ENCODE data around the gene SMPD1. TPM values are rescaled to one million over a fixed set of nuclear protein-coding genes. Genes with fewer than 3 reads are reported as not detected.

Gene SMPD1
- total RNA-seq, 1 donor from 2014 or later, result 62.0 TPM

DNA sequence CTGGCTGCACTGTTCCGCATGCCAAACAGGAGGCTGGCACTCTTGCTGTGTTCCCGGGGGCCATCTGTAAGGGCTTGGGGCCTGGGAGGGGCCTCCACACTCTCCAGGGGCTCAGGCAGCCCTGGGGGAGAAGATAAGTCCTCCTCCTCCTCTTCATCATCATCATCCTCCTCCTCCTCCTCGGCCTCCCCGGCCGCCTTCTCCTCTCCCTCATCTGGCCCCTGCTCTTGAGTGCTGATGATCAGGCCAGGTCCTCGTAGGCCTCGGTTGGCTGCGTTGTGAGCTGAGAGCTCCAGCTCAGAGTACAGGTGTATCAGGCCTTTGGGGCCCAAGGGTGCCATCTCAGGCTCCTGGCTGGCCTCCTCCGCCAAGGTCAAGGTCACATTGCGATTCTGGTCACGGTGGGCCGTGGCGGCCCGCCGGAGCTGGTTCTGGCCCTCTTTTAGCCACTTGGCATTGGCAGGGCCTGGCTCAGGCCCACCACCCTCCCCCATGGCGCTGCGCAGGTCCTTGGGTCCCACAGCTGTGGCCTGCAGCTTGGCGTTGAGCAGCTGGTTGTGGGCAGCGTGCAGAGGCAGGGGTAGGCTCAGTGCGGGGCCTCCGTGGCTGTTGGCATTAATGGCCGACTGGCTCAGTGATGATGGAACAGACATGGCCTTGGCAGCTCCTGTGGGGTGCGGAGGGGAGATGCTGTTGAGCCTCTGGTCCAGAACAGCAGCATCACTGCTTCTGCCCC lies 20.6 kb downstream of the SMPD1 start:
- DNase-seq (ENCODE audit: low spot score) (no peak), ATAC-seq (no peak)

GRCh38 chr11:6411594-6412031 lies 21.3 kb downstream of the SMPD1 start:
- ATAC-seq (no peak), DNase-seq (ENCODE audit: low spot score) (no peak)

DNA sequence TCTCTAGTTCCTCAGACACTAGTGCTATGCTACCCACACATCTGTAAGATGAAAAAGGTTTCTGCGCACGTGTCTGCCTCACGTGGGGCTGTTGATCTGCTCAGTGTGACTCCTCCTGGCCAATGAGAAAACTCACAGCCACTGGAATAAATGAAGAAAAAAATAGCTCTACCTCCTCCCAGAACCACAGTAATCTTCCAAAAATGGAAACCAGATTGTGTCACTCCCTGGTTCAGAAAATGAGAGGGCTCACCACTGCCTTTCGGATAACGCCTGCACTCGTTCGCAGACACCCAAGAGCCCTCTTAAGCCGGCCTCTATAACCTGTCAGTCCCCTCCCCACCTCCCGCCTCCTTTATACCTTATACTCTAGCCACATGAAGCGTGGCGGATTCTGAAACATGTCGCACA lies 23.5 kb downstream of the SMPD1 start:
- DNase-seq (ENCODE audit: low spot score), result no peak
- no peak for ATAC-seq

DNA sequence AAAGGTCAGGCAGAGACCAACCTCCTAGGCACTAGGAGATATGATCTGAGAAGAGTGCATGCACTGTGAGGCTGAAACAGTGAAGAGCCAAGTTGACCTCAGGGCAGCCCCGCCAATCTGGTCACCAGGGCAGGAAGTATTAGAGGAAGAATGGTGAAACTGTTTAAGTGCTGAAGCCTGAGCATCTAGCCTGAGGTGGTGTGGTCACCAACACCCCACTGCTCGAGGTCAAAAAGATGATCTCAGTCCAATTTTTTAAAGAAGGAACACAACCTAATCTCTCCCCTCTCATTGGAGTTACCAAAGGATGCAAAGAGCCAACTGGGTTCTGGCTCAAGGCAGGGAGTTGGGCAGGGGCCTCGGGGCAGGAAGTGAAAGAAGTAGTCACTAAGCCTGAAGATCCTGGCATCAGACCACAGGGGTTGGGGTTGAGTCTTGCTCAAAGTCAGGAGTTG lies 24.6 kb downstream of the SMPD1 start:
- ATAC-seq, result no peak
- DNase-seq (ENCODE audit: low spot score), result no peak

DNA sequence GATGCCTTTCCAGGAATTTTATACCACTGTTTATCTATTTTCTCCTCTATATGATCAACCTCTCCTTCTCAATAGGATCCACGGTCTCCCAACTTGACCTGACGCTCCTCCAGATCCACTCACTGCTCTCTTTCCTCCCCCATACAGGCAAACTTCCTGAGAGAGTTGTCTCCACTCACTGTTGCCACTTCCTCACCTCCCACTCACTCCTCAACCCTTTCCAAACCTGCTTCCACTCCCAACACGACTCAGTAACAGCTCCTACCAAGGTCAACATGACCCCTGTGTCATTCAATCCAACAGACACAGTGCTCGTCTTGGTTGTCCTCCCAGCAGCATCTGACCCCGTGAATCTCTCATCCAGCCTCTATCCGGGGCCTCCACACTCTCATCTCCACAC lies 25.5 kb downstream of the SMPD1 start:
- ATAC-seq (no peak), DNase-seq (ENCODE audit: low spot score) (no peak)

DNA sequence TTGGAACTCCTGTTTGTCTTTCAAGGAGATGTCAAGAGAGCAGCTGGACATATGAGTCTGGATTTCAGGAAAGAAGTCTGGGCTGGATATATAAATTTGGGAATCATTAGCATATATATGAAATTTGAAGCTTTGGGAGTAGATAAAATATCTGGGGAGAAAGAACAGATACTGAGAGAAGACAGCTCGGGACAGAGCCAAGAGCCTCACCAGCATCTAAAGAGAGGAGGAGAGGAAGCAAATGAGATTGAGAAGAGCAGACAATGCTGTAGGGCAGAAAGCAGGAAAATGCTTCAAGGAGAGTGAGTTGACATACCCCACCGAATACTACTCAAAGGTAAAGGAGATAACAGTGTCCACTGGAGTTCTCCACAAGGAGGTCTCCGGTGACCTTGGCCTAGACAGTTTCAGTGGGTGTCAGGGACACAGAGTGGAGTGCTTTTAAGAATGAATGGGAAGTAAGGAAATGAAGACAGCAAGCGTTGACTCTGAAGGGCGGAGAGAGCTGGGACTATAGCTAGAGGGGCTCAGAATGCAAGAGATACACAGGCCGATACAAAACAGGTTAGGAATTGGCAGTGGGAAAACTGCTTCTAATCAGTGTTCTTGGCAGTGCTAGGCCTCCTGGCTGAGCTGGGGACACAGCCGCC lies 27.8 kb downstream of the SMPD1 start:
- ATAC-seq (peak; percentile 10), DNase-seq (ENCODE audit: low spot score) (no peak)

DNA sequence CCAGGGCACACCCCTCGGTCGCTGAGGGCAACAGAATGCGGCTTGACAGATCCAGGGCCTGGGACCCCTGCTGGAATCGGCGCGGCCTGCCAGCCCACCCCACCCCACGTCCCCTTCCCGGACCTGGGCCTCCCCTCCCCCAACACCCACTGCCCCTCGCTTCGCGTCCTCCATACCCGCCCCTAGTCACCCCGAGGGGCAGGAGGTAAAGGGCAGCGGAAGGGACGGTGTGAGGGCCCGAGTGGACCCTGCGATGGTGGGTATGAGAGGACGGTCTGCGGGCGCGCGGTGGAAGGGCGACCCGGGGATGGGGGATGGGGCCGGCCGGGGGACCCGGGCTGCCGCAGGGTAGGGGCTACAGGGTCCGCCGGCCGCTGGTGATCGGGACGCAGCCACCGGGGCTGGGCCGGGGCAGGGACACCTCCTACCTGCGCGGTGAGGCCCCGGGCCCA lies 28.3 kb downstream of the SMPD1 start:
- no peak for DNase-seq (ENCODE audit: low spot score)
- no peak for ATAC-seq

- peak; percentile 91 for ATAC-seq
- peak; percentile 56 for DNase-seq (ENCODE audit: low spot score)
Measured at GRCh38 chr11:6419009-6419631, 28.8 kb downstream of the SMPD1 start, which contains the start of gene APBB1. APBB1 (minus strand) TSS chr11:6419094; CDS start chr11:6411347, 7,747 bp downstream.

DNA sequence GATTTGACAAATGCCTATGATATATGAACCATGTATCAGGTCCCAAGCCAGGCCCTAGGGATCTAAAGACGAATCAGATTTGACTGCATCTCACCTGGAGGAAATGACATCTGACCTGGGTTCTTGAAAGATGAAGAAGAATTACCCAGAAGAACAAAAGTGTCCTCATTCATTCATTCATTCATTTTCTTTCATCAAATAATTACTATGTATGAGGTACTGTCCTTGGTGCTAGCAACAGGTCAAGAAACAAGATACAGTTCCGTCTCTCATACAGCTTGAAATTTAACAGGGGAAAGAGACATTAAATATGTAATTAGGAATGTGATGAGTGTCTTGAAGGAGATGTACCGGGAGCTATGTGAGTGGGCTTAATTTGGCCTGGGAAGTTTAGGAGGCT lies 30.4 kb downstream of the SMPD1 start:
- DNase-seq (ENCODE audit: low spot score) (no peak), ATAC-seq (no peak)

DNA sequence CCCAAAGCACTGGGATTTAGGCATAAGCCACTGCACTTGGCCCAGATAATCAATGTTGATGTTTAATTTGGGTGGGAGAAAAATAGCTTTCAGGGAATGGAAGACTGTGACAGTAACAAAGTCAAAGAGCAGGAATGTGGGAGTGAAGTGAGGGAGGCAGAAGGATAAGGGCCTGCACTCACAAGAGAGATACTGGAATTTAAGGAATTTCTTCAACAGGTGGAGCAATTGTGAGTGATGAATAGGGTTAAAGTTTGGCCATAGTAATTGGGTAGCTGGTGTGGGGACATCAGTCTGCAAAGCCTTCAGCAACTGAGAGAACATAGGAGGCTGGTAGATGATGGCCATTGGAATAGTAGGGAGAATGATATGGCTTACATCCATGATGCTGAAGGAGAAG lies 37.2 kb downstream of the SMPD1 start:
- ATAC-seq (no peak), DNase-seq (ENCODE audit: low spot score) (no peak)

DNA sequence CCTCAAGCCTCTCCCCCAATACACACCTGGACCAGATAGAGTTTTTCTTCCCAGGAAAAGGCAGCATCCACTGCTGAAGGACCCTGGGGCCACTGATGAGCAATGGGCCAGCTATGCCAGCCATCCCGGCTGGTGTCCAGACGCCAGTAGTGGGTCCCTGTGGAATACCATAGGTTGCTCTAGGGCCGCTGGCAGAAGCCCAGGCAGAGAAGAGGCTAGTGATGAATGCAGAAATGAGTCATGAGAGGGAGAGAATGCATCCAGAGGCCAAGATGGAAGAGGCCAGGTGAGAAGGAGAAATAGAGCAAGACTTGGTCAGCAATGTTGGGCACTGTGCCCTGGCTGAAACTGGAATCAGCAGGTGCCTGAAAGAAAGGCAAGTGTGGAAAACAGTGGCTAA lies 41.6 kb downstream of the SMPD1 start:
- peak; percentile 4 for ATAC-seq
- DNase-seq (ENCODE audit: low spot score), result no peak

- ATAC-seq (peak; percentile 11), DNase-seq (ENCODE audit: low spot score) (no peak)
Measured at GRCh38 chr11:6433998-6434660, 43.9 kb downstream of the SMPD1 start.

DNA sequence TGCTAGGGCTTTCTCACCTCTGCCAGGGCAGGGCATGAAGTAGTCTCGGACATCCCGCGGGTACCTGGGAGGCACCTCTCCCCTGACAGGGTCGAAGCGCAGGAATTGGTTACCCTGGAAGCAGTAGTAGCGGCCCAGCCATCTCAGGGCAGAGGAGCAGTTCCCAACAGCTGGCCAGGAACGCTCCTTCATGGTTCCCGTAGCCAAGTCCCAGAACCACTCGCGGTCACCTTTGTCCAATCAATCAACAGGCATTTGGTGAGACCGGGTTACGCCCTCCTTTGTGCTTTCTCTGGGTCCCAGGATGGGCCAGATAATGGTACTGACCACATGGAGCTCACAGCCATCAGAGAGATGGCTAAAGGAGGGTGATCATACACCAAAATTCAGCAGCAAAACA lies 47.1 kb downstream of the SMPD1 start:
- DNase-seq (ENCODE audit: low spot score) (peak; percentile 82), ATAC-seq (peak; percentile 45)

DNA sequence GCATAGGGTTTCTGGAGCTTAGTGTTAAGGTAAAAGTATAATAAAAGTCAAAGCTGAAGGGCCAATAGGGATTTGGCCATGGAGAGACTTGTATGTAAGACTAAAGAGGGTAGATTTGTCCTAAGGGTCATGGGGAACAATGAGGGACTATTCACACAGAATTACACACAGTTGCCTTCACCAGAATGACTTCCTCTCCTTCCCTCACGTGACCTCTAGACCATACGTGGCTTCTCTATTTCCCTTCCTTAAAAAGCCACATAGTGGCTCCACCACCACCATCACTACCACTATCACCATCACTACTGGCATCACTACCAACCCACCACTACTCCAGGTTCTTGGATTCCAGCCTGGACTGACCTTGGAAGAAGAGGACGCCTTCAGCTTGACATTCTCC lies 47.7 kb downstream of the SMPD1 start:
- ATAC-seq, result no peak
- DNase-seq (ENCODE audit: low spot score), result no peak

- no peak for DNase-seq (ENCODE audit: low spot score)
- ATAC-seq, result peak; percentile 8
Measured at GRCh38 chr11:6438979-6439571, 48.8 kb downstream of the SMPD1 start.

- peak; percentile 93 for DNase-seq (ENCODE audit: low spot score)
- ATAC-seq, result peak; percentile 68
Measured at GRCh38 chr11:6440906-6441358, 50.7 kb downstream of the SMPD1 start, which contains the start of gene HPX. HPX (minus strand) TSS chr11:6440987; CDS start chr11:6440963, 24 bp downstream.

GRCh38 chr11:6442441-6442840 lies 52.2 kb downstream of the SMPD1 start:
- DNase-seq (ENCODE audit: low spot score), result peak; percentile 81
- ATAC-seq, result peak; percentile 51

DNA sequence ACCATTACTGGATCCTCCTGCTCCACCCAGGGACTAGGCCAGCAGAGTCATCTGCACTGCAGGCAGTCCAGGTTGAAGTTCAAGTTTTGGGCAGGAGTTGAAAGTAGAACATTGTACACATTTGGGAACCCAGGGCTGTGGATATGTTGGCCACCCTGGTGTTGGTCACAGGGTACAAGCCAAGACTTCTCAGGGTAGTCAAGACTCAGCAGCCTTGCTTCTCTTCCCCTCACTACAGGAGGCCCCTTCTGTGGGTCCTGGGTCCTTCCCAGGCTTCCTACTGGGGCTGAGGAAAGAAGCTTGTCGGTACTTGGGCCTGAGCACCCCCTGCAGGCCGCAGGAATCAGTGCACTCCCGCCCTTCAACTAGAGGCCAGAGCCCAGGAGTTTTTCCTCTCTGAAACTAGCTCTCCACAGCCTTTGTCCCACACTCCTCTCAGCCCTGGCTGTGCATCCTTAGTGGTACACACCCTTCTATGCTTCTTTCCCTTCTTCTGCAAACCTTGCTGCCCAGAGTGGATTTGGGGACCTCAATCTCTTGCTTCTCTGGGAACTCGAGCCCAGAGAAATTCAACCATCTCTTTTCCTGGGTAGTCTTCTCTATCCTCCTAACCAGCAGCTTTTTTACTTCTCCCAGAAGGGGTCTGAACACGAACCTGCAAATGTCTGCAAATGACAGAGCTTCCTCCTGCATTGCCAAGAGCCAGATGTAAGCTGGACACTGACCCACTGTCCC lies 53.2 kb downstream of the SMPD1 start:
- peak; percentile 63 for ATAC-seq
- peak; percentile 78 for DNase-seq (ENCODE audit: low spot score)

Measured in left lobe of liver (tissue), 2 donors.